Measurements from ENCODE around the gene GEMIN5. TPM values are rescaled to one million over a fixed set of nuclear protein-coding genes. Genes with fewer than 3 reads are reported as not detected.

Gene GEMIN5
- total RNA-seq, 3 donors from 2014 or later, result 14.4 to 23.2 (median 19.3) TPM

GRCh38 chr5:154966874-154967273 is 28.9 kb upstream of the GEMIN5 start:
- intact Hi-C loops (cut with DNase I; ENCODE audit: low total_unique reads), result no loop called here
- Histone ChIP-seq H3K4me1 (no peaks in the 10 kb centered on the region), H3K27ac (no peak overlapping the region), H3K4me3 (no peak overlapping the region), H3K36me3 (peaks cover 4% of the 10 kb centered on the region), H3K27me3 (no peaks in the 10 kb centered on the region), H3K9me3 (no peaks in the 10 kb centered on the region)
- no peak for TF ChIP-seq POLR2AphosphoS5 (IDR thresholded peaks at IDR 0.05)
- TF ChIP-seq CTCF (IDR thresholded peaks at IDR 0.05), result no peak
- no peak for TF ChIP-seq POLR2A (IDR thresholded peaks at IDR 0.05)
- DNase-seq (ENCODE audit: low spot score in 2 of 2), result no peak

DNA sequence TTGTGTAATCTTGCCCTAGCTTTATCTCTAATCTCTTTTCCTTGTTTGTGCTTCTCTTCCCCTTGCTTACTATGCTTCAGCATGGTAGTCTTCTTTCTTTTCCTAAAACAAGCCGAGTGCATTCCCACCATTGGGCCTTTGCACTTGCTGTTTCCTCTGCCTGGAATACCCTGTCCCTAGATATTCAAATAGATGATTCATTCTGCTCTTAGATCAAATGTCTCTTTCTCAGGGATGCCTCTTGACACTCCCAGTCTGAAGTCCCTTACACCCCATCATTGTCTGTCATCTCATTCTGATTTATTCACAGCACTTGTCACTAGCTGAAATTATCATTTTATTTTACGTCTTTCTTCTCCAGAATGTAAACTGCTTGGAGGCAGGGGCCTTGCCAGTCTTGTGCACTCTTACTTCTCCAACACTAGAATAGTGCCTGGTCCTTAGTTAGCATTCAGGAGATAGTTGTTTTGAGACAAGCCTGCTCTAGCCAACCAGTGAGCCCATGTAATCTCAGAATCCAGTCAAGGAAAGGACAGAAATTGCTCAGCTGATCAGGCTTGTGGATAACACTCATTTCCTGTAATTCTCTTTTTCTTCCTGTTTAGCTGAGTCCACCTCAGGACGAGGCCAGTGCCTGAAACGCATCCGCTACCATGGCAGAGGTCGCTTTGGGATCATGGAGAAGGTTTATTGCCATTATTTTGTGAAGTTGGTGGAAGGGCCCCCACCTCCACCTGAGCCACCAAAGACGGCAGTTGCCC is 28.2 kb upstream of the GEMIN5 start:
- Histone ChIP-seq H3K36me3 (peaks cover 4% of the 10 kb centered on the region), H3K4me1 (no peaks in the 10 kb centered on the region), H3K9me3 (no peaks in the 10 kb centered on the region), H3K27me3 (no peaks in the 10 kb centered on the region), H3K27ac (no peak overlapping the region), H3K4me3 (no peak overlapping the region)
- DNase-seq (ENCODE audit: low spot score in 2 of 2), result no peak
- intact Hi-C loops (cut with DNase I; ENCODE audit: low total_unique reads), result no loop called here
- TF ChIP-seq CTCF (IDR thresholded peaks at IDR 0.05) (no peak), POLR2AphosphoS5 (IDR thresholded peaks at IDR 0.05) (no peak), POLR2A (IDR thresholded peaks at IDR 0.05) (no peak)

DNA sequence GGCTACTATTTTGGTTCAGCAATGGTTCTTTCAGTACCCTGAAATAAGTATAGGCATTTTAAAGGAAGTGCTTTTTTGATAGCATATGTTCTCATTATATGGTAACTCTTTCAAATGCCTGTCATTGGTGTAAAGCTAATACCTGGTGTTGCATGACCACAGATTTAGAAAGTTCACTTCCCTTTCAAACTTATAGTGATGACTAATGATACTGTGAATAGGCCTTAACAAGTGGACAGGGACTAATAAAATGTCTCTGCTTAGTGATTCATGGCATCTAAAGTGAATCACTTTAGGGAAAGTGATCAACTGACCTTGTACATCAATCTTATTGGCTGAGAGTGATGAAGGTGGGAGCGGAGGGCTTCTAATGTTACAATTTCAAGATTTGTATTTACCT is 24.5 kb upstream of the GEMIN5 start:
- Histone ChIP-seq H3K9me3 (no peaks in the 10 kb centered on the region), H3K27ac (no peak overlapping the region), H3K27me3 (no peaks in the 10 kb centered on the region), H3K4me3 (no peak overlapping the region), H3K36me3 (peaks cover 3% of the 10 kb centered on the region), H3K4me1 (no peaks in the 10 kb centered on the region)
- DNase-seq (ENCODE audit: low spot score in 2 of 2), result no peak
- TF ChIP-seq CTCF (IDR thresholded peaks at IDR 0.05) (no peak), POLR2A (IDR thresholded peaks at IDR 0.05) (no peak), POLR2AphosphoS5 (IDR thresholded peaks at IDR 0.05) (no peak)
- intact Hi-C loops (cut with DNase I; ENCODE audit: low total_unique reads), result no loop called here

DNA sequence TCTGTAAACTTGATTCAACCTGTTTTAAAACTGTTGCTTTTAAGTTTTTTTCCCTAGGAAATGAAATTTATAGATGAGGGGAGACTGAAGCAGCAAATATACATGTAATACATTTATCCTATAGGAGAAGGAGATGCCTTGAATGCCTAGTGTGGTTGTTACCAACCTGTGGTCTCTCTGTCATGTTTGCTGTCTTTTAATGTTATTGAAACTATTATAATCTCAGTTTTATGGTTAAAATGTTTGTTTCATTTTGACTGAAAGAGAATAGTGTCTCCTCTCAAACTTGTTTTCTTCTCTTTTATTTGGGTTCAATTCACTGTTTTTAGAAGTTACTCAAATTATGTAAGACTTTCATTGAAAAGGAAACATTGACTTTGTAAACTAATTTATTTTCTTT is 18.7 kb upstream of the GEMIN5 start:
- Histone ChIP-seq H3K9me3 (no peaks in the 10 kb centered on the region), H3K27ac (no peak overlapping the region), H3K4me3 (no peak overlapping the region), H3K27me3 (no peaks in the 10 kb centered on the region), H3K4me1 (no peaks in the 10 kb centered on the region), H3K36me3 (no peaks in the 10 kb centered on the region)
- no peak for DNase-seq (ENCODE audit: low spot score in 2 of 2)
- intact Hi-C loops (cut with DNase I; ENCODE audit: low total_unique reads), result no loop called here
- TF ChIP-seq POLR2A (IDR thresholded peaks at IDR 0.05) (no peak), CTCF (IDR thresholded peaks at IDR 0.05) (no peak), POLR2AphosphoS5 (IDR thresholded peaks at IDR 0.05) (no peak)

GRCh38 chr5:154949781-154950180 is 11.8 kb upstream of the GEMIN5 start:
- H3K4me3 ChIP-seq, result no peak overlapping the region
- TF ChIP-seq CTCF (IDR thresholded peaks at IDR 0.05), result no peak
- TF ChIP-seq POLR2A (IDR thresholded peaks at IDR 0.05), result no peak
- TF ChIP-seq POLR2AphosphoS5 (IDR thresholded peaks at IDR 0.05), result no peak
- H3K4me1 ChIP-seq, result no peaks in the 10 kb centered on the region
- H3K36me3 ChIP-seq, result no peaks in the 10 kb centered on the region
- intact Hi-C loops (cut with DNase I; ENCODE audit: low total_unique reads), result no loop called here
- DNase-seq (ENCODE audit: low spot score in 2 of 2), result no peak
- no peaks in the 10 kb centered on the region for H3K9me3 ChIP-seq
- no peak overlapping the region for H3K27ac ChIP-seq
- H3K27me3 ChIP-seq, result no peaks in the 10 kb centered on the region
